Activated CD4-positive, alpha-beta T cell treated with anti-CD3 and anti-CD28 coated beads for 48 hours (primary cell): ENCODE data around the gene PRR5L.

Experiments used
- DNase-seq: peaks from one replicate; pipeline ENCODE4 v3.0.0-alpha.2; 2020

The PRR5L gene

DNA sequence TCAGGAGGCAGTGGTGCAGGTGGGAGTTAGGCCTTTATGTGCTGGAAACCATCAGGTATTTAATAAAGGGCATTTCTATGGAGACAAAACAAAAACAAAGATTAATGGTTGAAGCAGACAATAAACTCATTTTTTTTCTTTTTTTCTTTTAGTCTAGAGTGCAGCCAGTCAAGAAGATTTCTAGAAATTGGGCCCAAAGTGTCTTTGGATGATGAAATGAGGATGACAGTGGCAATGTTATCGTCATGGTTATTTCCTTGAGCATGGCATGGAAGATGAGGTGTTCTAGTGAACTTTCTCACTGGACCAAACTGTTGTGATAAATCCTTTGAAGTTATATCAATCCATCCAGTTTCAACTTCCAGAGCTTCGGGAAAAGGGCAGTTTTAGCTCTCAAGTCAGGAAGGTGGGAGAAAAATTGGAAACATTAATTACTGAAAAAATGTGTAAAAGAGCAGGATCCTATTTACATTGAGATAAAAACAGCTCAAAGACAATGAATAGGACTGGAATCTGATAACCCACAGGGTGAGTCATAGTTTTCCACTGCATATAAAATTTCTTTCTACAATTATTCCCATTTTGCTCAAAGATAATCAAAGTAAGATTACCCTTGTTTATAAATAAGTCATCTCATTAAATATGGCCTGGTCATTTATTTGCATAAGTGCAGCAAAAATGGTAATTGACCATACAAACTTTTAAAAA lies 33.0 kb downstream of the PRR5L start:
- DNase-seq = no peak

DNA sequence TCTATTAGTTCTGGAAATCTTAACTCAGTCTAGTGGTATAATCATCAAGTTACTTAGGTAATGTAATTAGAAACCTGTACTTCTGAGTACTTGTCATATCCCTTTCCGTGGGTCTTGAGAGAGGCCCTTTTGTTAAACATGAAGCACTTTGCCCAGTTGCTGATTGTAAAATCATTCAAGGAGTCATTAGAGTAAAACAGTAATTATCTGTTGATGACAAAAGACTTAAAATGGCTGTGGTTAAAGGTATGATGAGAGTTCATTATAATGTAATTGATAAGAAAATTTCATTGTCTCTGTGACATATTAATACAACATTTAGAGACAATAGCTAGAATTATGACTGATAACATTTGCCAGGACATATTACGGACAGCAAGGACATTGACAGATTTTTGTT lies 34.3 kb downstream of the PRR5L start:
- DNase-seq = no peak

- no peak for DNase-seq
These were observed 37.4 kb downstream of the PRR5L start for GRCh38 chr11:36333468-36333867.

DNA sequence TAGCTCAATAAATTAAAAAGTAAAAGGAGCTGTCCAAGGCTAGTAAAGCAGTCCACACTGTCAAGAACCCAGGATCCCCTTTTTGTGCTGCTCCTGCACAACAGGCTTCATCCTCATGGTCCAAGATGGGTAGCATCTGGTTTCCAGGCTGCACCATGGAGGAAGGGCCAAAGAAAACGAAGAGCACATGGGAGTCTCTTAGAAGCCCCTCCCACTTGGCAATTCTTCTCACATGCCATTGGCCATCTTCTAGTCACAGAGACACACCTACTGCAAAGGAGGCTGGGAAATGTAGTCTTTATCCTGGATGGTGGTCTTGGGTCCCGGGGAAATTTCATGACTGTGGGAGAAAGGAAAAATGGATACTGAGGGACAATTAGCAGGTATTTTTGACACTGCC lies 37.8 kb downstream of the PRR5L start:
- no peak for DNase-seq

DNA sequence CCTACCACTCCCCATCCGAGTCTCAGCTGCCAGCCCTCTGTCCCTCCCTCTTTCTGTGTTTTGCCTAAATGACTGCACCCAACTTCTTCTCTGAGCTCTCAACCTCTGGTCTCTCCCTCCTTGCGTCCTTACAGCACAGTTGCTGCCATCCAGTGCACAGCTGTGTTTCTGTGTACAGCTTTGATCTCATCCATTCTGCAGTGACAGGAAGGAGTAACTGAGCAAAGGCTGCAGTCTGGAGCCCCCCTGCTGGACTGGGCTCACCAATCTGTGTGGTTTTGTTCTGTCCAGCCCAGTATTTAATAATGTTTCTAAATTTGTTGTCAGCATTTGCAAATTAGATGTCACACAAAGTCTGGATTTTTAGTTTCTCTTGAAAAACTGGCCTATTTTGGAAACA lies 43.8 kb downstream of the PRR5L start:
- no peak for DNase-seq

GRCh38 chr11:36340897-36341296 lies 44.8 kb downstream of the PRR5L start:
- DNase-seq = no peak

DNA sequence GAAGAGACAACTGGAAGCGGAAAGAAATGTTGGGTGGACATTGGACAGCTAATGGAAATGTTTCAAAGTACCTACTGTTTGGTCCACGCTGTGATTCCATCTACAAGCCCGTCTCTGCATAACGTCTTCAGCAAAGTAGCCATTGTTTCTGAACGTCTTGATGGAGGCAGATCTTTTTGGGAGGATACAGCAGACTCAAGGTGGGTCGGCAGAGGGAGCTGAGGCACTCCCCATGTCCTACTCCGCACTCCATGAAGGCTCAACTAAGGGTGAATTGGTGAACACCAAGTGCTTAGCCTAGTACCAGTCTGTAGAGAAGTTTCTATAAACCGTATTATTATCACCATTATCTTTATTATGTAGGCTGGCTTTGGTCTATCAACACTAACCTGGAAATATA lies 45.8 kb downstream of the PRR5L start:
- DNase-seq = no peak

DNA sequence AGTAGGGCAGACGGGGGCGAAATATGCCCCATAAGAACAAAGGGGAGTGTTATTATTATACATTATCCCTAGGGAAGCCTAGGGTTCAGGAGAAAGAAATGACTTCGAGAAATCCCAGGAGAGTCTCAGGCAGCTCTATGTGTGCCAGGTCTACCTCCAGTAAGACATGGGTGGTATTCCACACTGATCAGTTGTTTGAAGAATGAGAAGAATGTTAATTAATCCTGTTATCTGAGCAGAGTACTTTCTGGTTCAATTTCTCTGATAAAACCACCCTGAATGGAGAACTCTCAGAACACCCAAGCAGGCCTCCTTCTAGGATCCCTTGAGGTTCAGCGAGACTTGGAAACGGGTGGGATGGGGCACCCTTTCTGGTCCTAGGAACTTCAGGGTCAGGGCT lies 46.2 kb downstream of the PRR5L start:
- no peak for DNase-seq

GRCh38 chr11:36343436-36343835 lies 47.3 kb downstream of the PRR5L start:
- no peak for DNase-seq

DNA sequence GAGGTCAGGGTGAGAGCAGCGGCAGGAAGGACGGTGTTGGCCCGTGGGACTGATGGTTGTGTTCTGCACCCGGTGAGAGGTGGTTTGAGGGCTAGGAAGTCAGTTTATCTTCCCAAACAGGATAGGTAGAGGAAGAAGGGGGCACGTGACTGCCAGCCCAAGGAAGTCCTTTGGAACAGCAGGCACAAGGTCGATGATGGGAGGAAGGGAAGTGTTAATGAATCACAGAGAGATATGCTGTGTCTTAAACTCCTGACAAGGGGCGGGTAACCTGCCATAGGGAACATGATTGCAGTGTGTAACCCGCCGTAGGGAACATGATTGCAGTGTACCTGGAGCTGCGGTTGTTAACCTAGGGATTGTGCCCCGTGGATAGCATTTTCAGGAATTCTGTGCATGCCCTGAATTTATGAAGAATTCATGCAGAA lies 49.0 kb downstream of the PRR5L start:
- no peak for DNase-seq

DNA sequence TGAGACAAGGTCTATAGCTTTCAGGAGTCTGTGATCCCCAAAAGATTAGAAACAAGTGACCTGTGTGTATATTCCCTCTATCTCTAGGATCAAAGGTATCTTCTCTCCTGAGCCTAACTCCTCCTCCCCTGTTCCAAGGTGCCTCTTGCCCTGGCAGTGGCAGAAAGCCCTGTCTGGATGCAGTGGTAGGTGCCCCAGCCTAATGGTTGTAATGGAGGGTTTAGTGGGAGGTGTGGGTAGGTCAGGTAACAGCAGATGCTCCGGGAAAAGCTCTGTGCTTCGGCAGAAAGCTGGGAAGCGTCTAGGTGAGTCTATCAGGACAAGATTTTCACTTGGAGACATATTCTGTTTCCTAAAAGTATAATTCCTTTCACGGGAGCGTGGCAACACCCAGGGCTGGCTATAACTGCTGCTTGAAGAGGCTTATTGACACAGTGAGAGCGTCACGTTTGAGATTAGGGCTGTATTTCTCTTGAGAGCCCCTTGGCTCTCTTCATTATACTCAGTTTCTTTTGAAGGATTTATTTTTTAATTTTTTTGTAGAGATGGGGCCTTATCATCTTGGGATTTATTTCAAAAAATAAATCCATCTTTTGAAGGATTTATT lies 49.5 kb downstream of the PRR5L start:
- no peak for DNase-seq

- DNase-seq = no peak
These were observed 50.7 kb downstream of the PRR5L start for GRCh38 chr11:36346562-36347383.

DNA sequence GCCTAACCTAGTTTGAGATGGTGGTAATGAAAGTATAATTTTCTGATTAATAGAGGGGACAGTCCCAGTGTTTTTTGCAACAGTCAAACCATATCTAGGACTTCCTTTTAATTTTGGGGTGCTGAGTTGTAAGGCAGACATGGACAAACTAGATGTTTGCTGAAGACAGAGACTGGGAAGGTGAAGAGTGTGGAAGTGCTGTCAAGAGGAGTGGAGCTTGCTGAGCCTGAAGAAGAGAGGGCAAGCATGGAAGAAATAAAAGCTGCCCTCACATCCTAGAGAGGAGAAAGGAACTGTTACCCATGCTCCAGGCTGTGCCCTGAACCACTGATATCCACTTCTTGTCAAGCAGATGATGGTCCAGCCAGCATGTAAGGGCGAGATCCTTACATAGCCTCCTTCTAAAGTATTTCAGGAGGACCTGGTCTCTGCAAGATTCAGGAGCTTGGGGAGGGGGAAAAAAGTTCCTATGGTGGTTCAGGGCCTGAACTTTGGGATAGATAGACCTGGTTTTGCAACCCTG lies 51.4 kb downstream of the PRR5L start:
- no peak for DNase-seq

GRCh38 chr11:36349351-36350136 lies 53.5 kb downstream of the PRR5L start:
- no peak for DNase-seq

DNA sequence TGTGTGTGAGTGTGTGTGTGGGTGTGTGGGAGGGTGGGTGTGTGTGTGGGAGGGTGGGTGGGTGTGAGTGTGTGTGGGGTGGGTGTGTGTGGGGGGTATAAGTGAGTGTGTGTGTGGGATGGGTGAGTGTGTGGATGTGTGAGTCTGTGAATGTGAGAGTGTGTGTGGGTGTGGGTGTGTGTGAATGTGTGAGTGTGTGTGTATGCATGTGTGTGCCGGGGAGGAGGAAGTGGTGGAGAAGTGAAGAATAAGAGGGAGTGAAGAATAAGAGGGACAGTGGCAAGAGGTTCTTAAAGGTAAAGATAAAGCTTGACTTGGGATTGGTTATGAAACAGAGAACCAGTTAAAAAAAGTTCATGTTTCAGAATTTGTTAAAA lies 54.0 kb downstream of the PRR5L start:
- no peak for DNase-seq

- peak; percentile 58 for DNase-seq
These were observed 56.8 kb downstream of the PRR5L start for GRCh38 chr11:36352922-36353321.

DNA sequence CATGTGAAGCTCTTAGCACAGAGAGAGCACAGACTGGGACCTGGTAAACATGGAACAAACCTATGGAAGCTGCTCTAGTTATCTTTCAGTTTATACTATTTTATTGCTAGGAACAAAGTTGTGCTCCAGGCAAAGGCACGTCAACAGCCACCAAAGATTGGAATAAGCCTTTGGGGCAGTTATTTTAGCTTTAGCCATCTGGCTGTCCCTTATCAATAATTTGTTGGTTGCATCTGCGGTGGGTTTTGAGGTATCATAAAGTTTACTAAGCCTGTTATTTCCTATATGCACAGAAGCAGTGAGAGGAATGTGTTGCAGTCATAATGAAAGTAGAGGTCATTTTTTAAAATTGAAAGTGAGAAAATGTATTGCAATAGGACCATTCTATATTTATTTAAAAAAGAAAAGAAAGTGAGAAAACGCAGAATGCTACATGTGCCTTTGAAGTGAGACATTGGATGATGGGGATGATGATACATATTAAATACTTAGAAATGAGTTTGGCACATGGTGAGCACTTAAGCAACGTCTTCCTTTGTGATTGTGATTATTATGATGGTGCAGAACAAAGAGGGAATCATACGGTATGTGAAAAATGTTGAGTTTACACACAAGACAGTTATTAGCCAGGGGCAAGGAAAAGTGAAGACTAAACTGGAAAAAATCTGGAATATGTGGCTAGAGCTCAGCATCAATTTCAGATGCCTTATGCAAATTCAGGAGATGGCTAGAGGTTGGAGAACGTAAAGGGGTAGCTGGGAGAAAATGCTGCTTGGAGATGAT lies 58.3 kb downstream of the PRR5L start:
- DNase-seq = no peak

- DNase-seq = no peak
These were observed 60.1 kb downstream of the PRR5L start for GRCh38 chr11:36356201-36356600.

DNA sequence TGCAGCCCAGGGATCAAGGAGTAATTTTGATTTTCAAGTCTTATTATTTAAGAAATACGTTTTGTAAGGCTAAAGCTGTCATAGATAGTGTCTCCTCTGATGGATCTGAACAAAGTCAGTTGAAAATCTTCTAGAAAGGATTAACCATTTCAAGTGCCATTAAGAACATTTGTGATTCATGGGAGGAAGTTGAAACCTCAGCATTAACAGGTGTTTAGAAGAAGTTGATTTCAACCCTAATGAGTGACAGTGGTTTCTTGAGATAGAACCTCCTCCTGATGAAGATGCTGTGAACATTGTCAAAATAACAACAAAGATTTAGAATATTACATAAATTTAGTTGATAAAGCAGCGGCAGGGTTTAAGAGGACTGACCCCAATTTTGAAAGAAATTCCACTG lies 61.7 kb downstream of the PRR5L start:
- DNase-seq = no peak

- DNase-seq = no peak
These were observed 62.3 kb downstream of the PRR5L start for GRCh38 chr11:36358436-36358835.

DNA sequence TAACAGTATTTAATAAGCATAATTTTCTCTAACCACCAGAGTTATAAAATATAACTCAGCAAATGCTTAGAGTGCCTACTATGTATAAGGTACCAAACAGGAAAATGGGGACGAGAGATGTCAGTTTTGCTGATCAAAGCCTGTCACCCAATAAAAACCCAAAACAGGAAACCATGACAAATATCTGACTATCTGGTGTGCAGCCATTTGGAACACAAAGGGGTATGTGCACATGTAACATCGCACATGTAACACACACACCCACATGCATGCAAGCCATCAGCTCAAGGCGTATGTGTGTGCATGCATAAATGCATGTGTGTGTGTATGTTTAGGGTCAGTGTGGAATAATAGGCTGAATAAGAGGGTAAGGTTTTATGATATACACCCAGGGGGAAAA lies 64.2 kb downstream of the PRR5L start:
- DNase-seq = no peak

GRCh38 chr11:36360826-36361415 lies 64.8 kb downstream of the PRR5L start:
- no peak for DNase-seq
